H1 (cell line): ENCODE results near the gene INTS6. TPM values are rescaled to one million over a fixed set of nuclear protein-coding genes. Genes with fewer than 3 reads are reported as not detected.

ENCODE experiments used
- CTCF ChIA-PET: fragments of 300-600 bp; sonication (Branson Sonifier 250); formaldehyde crosslinking; loops from one replicate; lab custom pipeline; 2021; ENCODE audit not compliant: partially characterized antibody; lab: Charles Lee
- POLR2A ChIA-PET: fragments of 300-600 bp; sonication (Branson Sonifier 250); formaldehyde crosslinking; loops from one replicate; lab custom pipeline; 2021; ENCODE audit warnings: inconsistent platforms; ENCODE audit not compliant: partially characterized antibody; lab: Charles Lee
- DNase-seq, 2 experiments: peaks; one replicate each; pipeline versions ENCODE4 v3.0.0 to v3.0.0-alpha.2; 2010 to 2022; ENCODE audit warnings: low spot score in 2 of 2, low read depth in 1 of 2, mixed read lengths in 1 of 2
- FAIRE-seq: peaks from 2 replicates; lab custom pipeline; 2011; peaks lifted over from hg19 to GRCh38; lab: Jason Lieb, UNC
- H2AFZ ChIP-seq: 2 replicates; pipeline ENCODE4 v1.8.1; 2012; ENCODE audit warnings: low read length, inconsistent platforms
- H2AK5ac ChIP-seq: 2 replicates; pipeline ENCODE4 v1.6.1; 2013; ENCODE audit warnings: low read depth, low read length
- H2BK120ac ChIP-seq: replicated peaks from 2 replicates; pipeline ENCODE3; 2013; ENCODE audit warnings: low read depth, low read length, inconsistent platforms
- H2BK12ac ChIP-seq: 2 replicates; pipeline ENCODE4 v1.6.1; 2013; ENCODE audit warnings: low read depth, low read length
- H2BK15ac ChIP-seq: 2 replicates; pipeline ENCODE4 v1.6.1; 2013; ENCODE audit warnings: low read length
- H2BK20ac ChIP-seq: 2 replicates; pipeline ENCODE4 v1.6.1; 2013; ENCODE audit warnings: low read length
- H2BK5ac ChIP-seq: 2 replicates; pipeline ENCODE4 v1.6.1; 2013; ENCODE audit warnings: low read depth, low read length
- H3K14ac ChIP-seq: 2 replicates; pipeline ENCODE4 v1.6.1; 2013; ENCODE audit warnings: inconsistent platforms; ENCODE audit not compliant: insufficient read length
- H3K18ac ChIP-seq: 2 replicates; pipeline ENCODE4 v1.6.1; 2013; ENCODE audit warnings: low read length; ENCODE audit errors: extremely low read depth
- H3K23ac ChIP-seq: 2 replicates; pipeline ENCODE4 v1.6.1; 2013; ENCODE audit warnings: inconsistent platforms; ENCODE audit not compliant: insufficient read length
- H3K23me2 ChIP-seq: 2 replicates; pipeline ENCODE4 v1.6.1; 2013; ENCODE audit warnings: low read depth, low read length
- H3K27ac ChIP-seq: 2 replicates; pipeline ENCODE4 v1.6.1; 2011; ENCODE audit warnings: low read depth, low read length, inconsistent platforms
- H3K27me3 ChIP-seq, 4 experiments: replicated peaks in 1 of 4; 1 replicate in 1 of 4; 2 replicates in 3 of 4; pipeline versions ENCODE4 v1.6.1 to v1.8.1; 2011 to 2013; ENCODE audit warnings: low read length in 3 of 4, mild to moderate bottlenecking in 3 of 4, inconsistent platforms in 2 of 4, mixed read lengths in 2 of 4, moderate library complexity in 1 of 4; ENCODE audit not compliant: control insufficient read depth in 3 of 4, insufficient read depth in 3 of 4; ENCODE audit errors: extremely low read depth in 1 of 4
- H3K36me3 ChIP-seq, 4 experiments: 2 replicates each; pipeline versions ENCODE4 v1.6.1 to v1.8.1; 2011 to 2013; ENCODE audit warnings: mild to moderate bottlenecking in 4 of 4, low read length in 3 of 4, moderate library complexity in 2 of 4, control low read depth in 1 of 4, inconsistent platforms in 1 of 4; ENCODE audit not compliant: insufficient read depth in 4 of 4, control insufficient read depth in 2 of 4
- H3K4ac ChIP-seq: replicated peaks from 2 replicates; pipeline ENCODE3; 2013; ENCODE audit warnings: low read length, low read depth, mixed read lengths, inconsistent platforms; ENCODE audit not compliant: insufficient read length
- H3K4me1 ChIP-seq, 4 experiments: replicated peaks in 1 of 4; 1 replicate in 1 of 4; 2 replicates in 3 of 4; pipeline versions ENCODE4 v1.6.1 to v1.8.1; 2011 to 2013; ENCODE audit warnings: low read length in 3 of 4, inconsistent platforms in 2 of 4, mixed read lengths in 1 of 4; ENCODE audit not compliant: insufficient read depth in 4 of 4, control insufficient read depth in 3 of 4
- H3K4me2 ChIP-seq, 2 experiments: 2 replicates each; pipeline versions ENCODE4 v1.6.1 to v1.8.1; 2011 to 2013; ENCODE audit warnings: low read depth in 2 of 2, low read length in 2 of 2, control low read depth in 1 of 2, inconsistent platforms in 1 of 2, mild to moderate bottlenecking in 1 of 2; ENCODE audit not compliant: insufficient read depth in 1 of 2
- H3K4me3 ChIP-seq, 4 experiments: fragments of 200-600, 300-600 bp in 1 of 4; sonication (generic), shearing (Covaris generic), sonication (Bioruptor Twin) in 1 of 4; 2 replicates each; pipeline versions ENCODE4 v1.5.1 to v1.8.1; 2011 to 2016; ENCODE audit warnings: low read length in 4 of 4, low read depth in 3 of 4, control low read depth in 2 of 4, inconsistent platforms in 2 of 4, mild to moderate bottlenecking in 2 of 4, mixed read lengths in 1 of 4, moderate library complexity in 1 of 4; ENCODE audit not compliant: insufficient read depth in 2 of 4; ENCODE audit errors: extremely low read depth in 1 of 4
- H3K56ac ChIP-seq: replicated peaks from 2 replicates; pipeline ENCODE3; 2013; ENCODE audit warnings: low read depth, mild to moderate bottlenecking, mixed read lengths, low read length, inconsistent platforms; ENCODE audit not compliant: insufficient read length
- H3K79me1 ChIP-seq: 2 replicates; pipeline ENCODE4 v1.6.1; 2013; ENCODE audit warnings: low read depth, low read length, control low read depth
- H3K79me2 ChIP-seq, 2 experiments: 2 replicates each; pipeline versions ENCODE4 v1.6.1 to v1.8.1; 2012 to 2013; ENCODE audit warnings: low read length in 2 of 2, mild to moderate bottlenecking in 2 of 2, inconsistent platforms in 1 of 2; ENCODE audit not compliant: insufficient read depth in 2 of 2, control insufficient read depth in 1 of 2
- H3K9ac ChIP-seq, 4 experiments: replicated peaks in 1 of 4; 1 replicate in 1 of 4; 2 replicates in 3 of 4; pipeline versions ENCODE4 v1.6.1 to v1.8.1; 2011 to 2013; ENCODE audit warnings: low read depth in 3 of 4, low read length in 3 of 4, control low read depth in 2 of 4, mild to moderate bottlenecking in 2 of 4, moderate library complexity in 2 of 4, inconsistent platforms in 1 of 4; ENCODE audit errors: extremely low read depth in 1 of 4
- H3K9me3 ChIP-seq, 2 experiments: 2 replicates each; pipeline versions ENCODE4 v1.6.1 to v1.8.1; 2012 to 2013; ENCODE audit warnings: mild to moderate bottlenecking in 2 of 2, moderate library complexity in 2 of 2, control low read depth in 1 of 2, inconsistent platforms in 1 of 2, low read depth in 1 of 2, low read length in 1 of 2, mixed read lengths in 1 of 2; ENCODE audit not compliant: insufficient read depth in 2 of 2
- H4K20me1 ChIP-seq, 2 experiments: replicated peaks in 1 of 2; 2 replicates each; pipeline versions ENCODE3 to v1.8.1; 2011 to 2013; ENCODE audit warnings: inconsistent platforms in 2 of 2, low read length in 2 of 2, mild to moderate bottlenecking in 1 of 2; ENCODE audit not compliant: insufficient read depth in 2 of 2, control insufficient read depth in 1 of 2
- H4K5ac ChIP-seq: 2 replicates; pipeline ENCODE4 v1.6.1; 2013; ENCODE audit warnings: low read length, low read depth, mixed read lengths, inconsistent platforms; ENCODE audit not compliant: insufficient read length
- H4K8ac ChIP-seq: 2 replicates; pipeline ENCODE4 v1.8.0; 2013; ENCODE audit warnings: mild to moderate bottlenecking, moderate library complexity, low read length, inconsistent platforms; ENCODE audit not compliant: insufficient read depth; ENCODE audit errors: extremely low read depth
- H4K91ac ChIP-seq: replicated peaks from 2 replicates; pipeline ENCODE3; 2013; ENCODE audit warnings: low read length, mixed read lengths, inconsistent platforms; ENCODE audit not compliant: insufficient read length
- CEBPB ChIP-seq: IDR thresholded peaks from 2 replicates; pipeline ENCODE4 v1.6.1; 2012; ENCODE audit warnings: low read depth, low read length
- EP300 ChIP-seq, 2 experiments: IDR thresholded peaks; 1 replicate in 1 of 2; 2 replicates in 1 of 2; pipeline ENCODE4 v1.6.1; 2011 to 2012; ENCODE audit warnings: low read depth in 2 of 2, low read length in 2 of 2, mild to moderate bottlenecking in 2 of 2, borderline replicate concordance in 1 of 2, inconsistent platforms in 1 of 2, moderate library complexity in 1 of 2
- GTF2F1 ChIP-seq: IDR thresholded peaks from 2 replicates; pipeline ENCODE4 v1.6.1; 2012; ENCODE audit warnings: low read depth, low read length, improper control_type of control experiment, borderline replicate concordance
- JUN ChIP-seq: IDR thresholded peaks from 2 replicates; pipeline ENCODE4 v1.6.1; 2011; ENCODE audit warnings: low read depth, mild to moderate bottlenecking, improper control_type of control experiment, low read length
- POU5F1 ChIP-seq: IDR thresholded peaks from 2 replicates; pipeline ENCODE4 v1.6.1; 2011; ENCODE audit warnings: low read depth, mild to moderate bottlenecking, low read length, moderate library complexity
- SIN3A ChIP-seq, 2 experiments: IDR thresholded peaks in 1 of 2; conservative IDR thresholded peaks in 1 of 2; 2 replicates each; pipeline ENCODE4 v1.6.1; 2011 to 2012; ENCODE audit warnings: low read length in 2 of 2, improper control_type of control experiment in 1 of 2, low read depth in 1 of 2, mild to moderate bottlenecking in 1 of 2
- SP1 ChIP-seq: IDR thresholded peaks from 2 replicates; pipeline ENCODE4 v1.6.1; 2011; ENCODE audit warnings: low read depth, low read length
- USF2 ChIP-seq: IDR thresholded peaks from 2 replicates; pipeline ENCODE4 v1.6.1; 2011; ENCODE audit warnings: low read length, improper control_type of control experiment
- WGBS, 2 experiments: shearing (Covaris generic) in 1 of 2; methylation state at CpG; one replicate each; pipeline versions ENCODE4 v1.1.6 to v1.1.7; 2013 to 2015; ENCODE audit warnings: low lambda C conversion rate in 2 of 2, mixed read lengths in 2 of 2, inconsistent platforms in 1 of 2, low coverage in 1 of 2, missing lambda C conversion rate in 1 of 2; ENCODE audit not compliant: insufficient replicate concordance in 2 of 2, insufficient coverage in 1 of 2, insufficient read length in 1 of 2; ENCODE audit errors: extremely low coverage in 1 of 2, missing lambda C conversion rate in 1 of 2; 5-methylcytosine and 5-hydroxymethylcytosine counted together
- polyA plus RNA-seq, 7 experiments: library from polyadenylated mRNA; depleted of rRNA in 3 of 7; stranded (reverse) in 5 of 7; unstranded in 2 of 7; fragments of >200 nt in 5 of 7; fragments of 200-250 nt in 2 of 7; gene quantifications; 1 replicate in 5 of 7; 2 replicates in 1 of 7; 4 replicates in 1 of 7; pipeline versions ENCODE4 v1.2.1 to v1.2.3, GENCODE V29; 2011 to 2013; ENCODE audit warnings: missing spikeins in 2 of 7, mixed read lengths in 2 of 7
- total RNA-seq: library from RNA; stranded (reverse); fragmentation: NEBNext Ultra II Directional; extraction: Animal tissue kit (Norgen Biotek cat#: 25700); gene quantifications from 2 replicates; pipeline ENCODE4 v1.2.1, GENCODE V29; 2021

The INTS6 gene
- total and polyA plus RNA-seq, 2 of the 8 experiments (the other 6 are each of a cell fraction or from before 2014, with no cell fraction given) = 12.6 to 42.8 TPM

DNA sequence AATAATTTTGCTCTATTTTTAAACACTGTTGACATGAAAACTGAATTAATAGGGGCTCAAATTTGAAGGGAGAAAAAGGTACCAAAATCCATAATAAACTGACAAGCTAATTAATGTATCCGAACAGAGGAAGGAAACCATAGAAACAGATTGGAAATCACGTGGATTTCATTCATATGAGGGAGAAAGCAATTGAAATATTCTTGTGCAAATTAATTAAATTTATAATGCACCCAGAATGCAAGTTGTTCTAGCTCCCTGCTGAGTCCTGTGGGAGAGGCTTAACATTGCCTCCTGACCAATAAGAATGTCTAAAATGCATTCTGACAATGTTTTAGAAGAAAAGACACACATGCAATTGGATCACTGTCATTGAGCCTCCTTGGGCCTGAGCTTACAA, 131.0 kb downstream of the INTS6 start:
- no peak overlapping the region for H2BK20ac ChIP-seq
- no peak for TF ChIP-seq CEBPB
- TF ChIP-seq SIN3A (conservative IDR thresholded peaks at IDR 0.05 in 1 of 2, IDR thresholded peaks at IDR 0.05 in 1 of 2; ENCODE audit: low read depth in 1 of 2, low read length in 2 of 2) = no peak
- no peak for TF ChIP-seq EP300 (IDR thresholded peaks at IDR 0.05; ENCODE audit: borderline replicate concordance in 1 of 2, low read depth in 2 of 2, low read length in 2 of 2)
- no peak for TF ChIP-seq USF2
- no peak for TF ChIP-seq SP1
- TF ChIP-seq GTF2F1 = no peak
- TF ChIP-seq POU5F1 = no peak
- TF ChIP-seq JUN = no peak
- H4K91ac ChIP-seq = no peak overlapping the region
- H3K9me3 ChIP-seq = no peaks in the 10 kb centered on the region
- H2AK5ac ChIP-seq = no peak overlapping the region
- no peaks in the 10 kb centered on the region for H3K79me2 ChIP-seq
- no peaks in the 10 kb centered on the region for H3K36me3 ChIP-seq
- no peaks in the 10 kb centered on the region for H3K79me1 ChIP-seq
- no peak overlapping the region for H4K5ac ChIP-seq
- no peak overlapping the region for H4K8ac ChIP-seq
- H3K56ac ChIP-seq = no peak overlapping the region
- H3K4me3 ChIP-seq = no peak overlapping the region
- no peaks in the 10 kb centered on the region for H4K20me1 ChIP-seq
- no peaks in the 10 kb centered on the region; the same call in 1 of the 2 replicates for H3K23me2 ChIP-seq
- no peak overlapping the region for H3K9ac ChIP-seq
- CTCF ChIA-PET = interaction anchor here (0.7 to 3.0 kb wide), 9 partner anchors 9 to 447 kb away, joined by 3 to 18 read pairs (median 3); no protein-coding TSS in a partner anchor
- H3K4ac ChIP-seq = no peak overlapping the region
- 0 out of 2 replicates have a peak overlapping the region, but pooled peaks have one; percentile 54 for H2BK15ac ChIP-seq
- H3K27me3 ChIP-seq = no peaks in the 10 kb centered on the region
- H2BK5ac ChIP-seq = no peak overlapping the region; the same call in 1 of the 2 replicates
- no peak overlapping the region for H3K23ac ChIP-seq
- no peak overlapping the region for H2BK120ac ChIP-seq
- no peak overlapping the region for H3K14ac ChIP-seq
- FAIRE-seq (no peak), DNase-seq (no peak)
- WGBS, 2 experiments = 88% methylated on average over 2 of the region's 2 CpGs; no CpG with 5 or more reads in 1 of the 2 experiments
- no peak overlapping the region for H3K18ac ChIP-seq
- POLR2A ChIA-PET = interaction anchor here (0.7 to 2.7 kb wide), 4 partner anchors 19 to 66 kb away, joined by 3 to 8 read pairs (median 3); no protein-coding TSS in a partner anchor
- H3K4me2 ChIP-seq = no peak overlapping the region
- no peak overlapping the region for H2BK12ac ChIP-seq
- no peak overlapping the region for H3K27ac ChIP-seq
- H3K4me1 ChIP-seq = peaks cover 4 to 16% (median 12%) of the 10 kb centered on the region in 4 experiments; a peak in 6 of 7 replicates
- H2AFZ ChIP-seq = no peak overlapping the region
